OCI-LY1 (cell line): Measurements from ENCODE around the gene IKZF2.

Experiments used
- H2AFZ ChIP-seq: fragments of 200-600 bp; sonication (generic), shearing (Covaris generic); 2 replicates; pipeline ENCODE4 v1.6.0; 2014; ENCODE audit warnings: antibody characterized with exemption, mild to moderate bottlenecking, low read length
- H3F3A ChIP-seq: fragments of 200-600 bp; sonication (generic), shearing (Covaris generic); 2 replicates; pipeline ENCODE4 v1.6.0; 2014; ENCODE audit warnings: mild to moderate bottlenecking, antibody characterized with exemption, low read length, moderate library complexity; ENCODE audit not compliant: insufficient read depth
- H3K27ac ChIP-seq: fragments of 200-600 bp; sonication (generic); 2 replicates; pipeline ENCODE4 v1.5.1; 2014; ENCODE audit warnings: low read length, mixed run types, mild to moderate bottlenecking, low read depth; ENCODE audit not compliant: poor library complexity, severe bottlenecking
- H3K27me3 ChIP-seq: fragments of 200-600 bp; sonication (generic); 2 replicates; pipeline ENCODE4 v1.6.0; 2014; ENCODE audit warnings: antibody characterized with exemption, mild to moderate bottlenecking, low read length, moderate library complexity; ENCODE audit not compliant: insufficient read depth
- H3K36me3 ChIP-seq: fragments of 200-600 bp; sonication (generic); 2 replicates; pipeline ENCODE4 v1.6.1; 2014; ENCODE audit warnings: mild to moderate bottlenecking, antibody characterized with exemption, low read length, moderate library complexity, mixed read lengths; ENCODE audit not compliant: insufficient read depth
- H3K4me1 ChIP-seq: fragments of 200-600 bp; sonication (generic); 2 replicates; pipeline ENCODE4 v1.5.1; 2014; ENCODE audit warnings: mild to moderate bottlenecking, low read length, moderate library complexity; ENCODE audit not compliant: insufficient read depth, severe bottlenecking
- H3K4me2 ChIP-seq: fragments of 200-600 bp; sonication (generic), shearing (Covaris generic); 2 replicates; pipeline ENCODE4 v1.6.1; 2014; ENCODE audit warnings: low read length
- H3K4me3 ChIP-seq: fragments of 200-600 bp; sonication (generic); 2 replicates; pipeline ENCODE4 v1.5.1; 2014; ENCODE audit warnings: low read length, low read depth, mild to moderate bottlenecking, mixed read lengths; ENCODE audit not compliant: poor library complexity, severe bottlenecking
- H3K79me2 ChIP-seq: fragments of 200-600 bp; shearing (Covaris generic); 2 replicates; pipeline ENCODE4 v1.6.1; 2016; ENCODE audit warnings: mixed run types, low read length, mixed read lengths; ENCODE audit not compliant: insufficient read depth
- H3K9ac ChIP-seq: fragments of 200-600 bp; sonication (generic), shearing (Covaris generic); 2 replicates; pipeline ENCODE4 v1.6.1; 2014; ENCODE audit warnings: mild to moderate bottlenecking, low read length, mixed read lengths
- H3K9me2 ChIP-seq: fragments of 200-600 bp; sonication (generic), shearing (Covaris generic); 2 replicates; pipeline ENCODE4 v1.6.1; 2014; ENCODE audit warnings: low read depth, mild to moderate bottlenecking, low read length, mixed read lengths
- H3K9me3 ChIP-seq: fragments of 200-600 bp; shearing (Covaris generic); 2 replicates; pipeline ENCODE4 v1.6.1; 2014; ENCODE audit warnings: low read length, mixed read lengths
- H4K20me1 ChIP-seq: fragments of 200-600 bp; sonication (generic), shearing (Covaris generic); 2 replicates; pipeline ENCODE4 v1.6.0; 2016; ENCODE audit warnings: mild to moderate bottlenecking, low read length; ENCODE audit not compliant: insufficient read depth
- EZH2 ChIP-seq: fragments of 200-600 bp; sonication (generic), shearing (Covaris generic); IDR thresholded peaks from 2 replicates; pipeline ENCODE4 v1.8.0; 2017; ENCODE audit warnings: borderline replicate concordance, mixed run types, mild to moderate bottlenecking, antibody characterized with exemption, low read length, moderate library complexity, mixed read lengths
- TF ChIP-seq, protein P1 (sequence below): fragments of 200-600 bp; sonication (generic), shearing (Covaris generic); IDR thresholded peaks from 2 replicates; pipeline ENCODE4 v1.5.1; 2017; ENCODE audit warnings: mild to moderate bottlenecking, antibody characterized with exemption, low read length, moderate library complexity, mixed read lengths

IKZF2 gene

DNA sequence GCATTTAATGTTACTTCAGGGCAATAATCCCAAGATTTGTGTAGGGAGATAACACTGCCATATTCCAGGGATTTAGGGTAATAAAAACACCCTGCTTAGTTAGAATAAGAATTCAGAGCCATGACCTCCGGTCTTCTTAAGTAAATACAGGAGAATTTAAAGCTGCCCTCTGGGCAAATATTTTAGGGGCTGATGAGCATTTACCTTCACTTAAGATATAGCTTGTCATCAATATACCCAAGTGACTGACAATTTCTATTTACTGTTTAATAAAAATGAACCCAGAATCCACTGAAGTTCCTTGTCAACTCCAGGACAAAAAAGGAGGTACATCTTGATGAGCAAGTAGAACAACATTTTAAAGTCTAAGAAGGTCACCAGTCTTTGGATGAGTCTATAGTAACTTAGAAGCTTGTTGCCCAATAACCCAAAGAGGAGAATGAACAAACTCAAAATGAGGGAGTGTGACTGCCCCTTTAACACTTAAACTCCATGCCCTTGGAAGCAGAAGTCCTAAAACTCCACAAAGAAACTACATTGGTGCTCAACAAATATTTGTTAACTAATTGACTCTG is 24.3 kb upstream of the IKZF2 start:
- Histone ChIP-seq H3K27me3 (no peaks in the 10 kb centered on the region), H2AFZ (peak overlapping the region; percentile 26; the same call in 1 of the 2 replicates), H3K36me3 (0 out of 2 replicates have a peak, but pooled peaks cover 2% of the 10 kb centered on the region), H3K79me2 (no peaks in the 10 kb centered on the region), H3K9ac (no peak overlapping the region), H3K4me1 (peaks cover 35% of the 10 kb centered on the region), H3K9me3 (peaks cover 8% of the 10 kb centered on the region; the same call in 1 of the 2 replicates), H4K20me1 (no peaks in the 10 kb centered on the region), H3K9me2 (no peaks in the 10 kb centered on the region), H3K27ac (no peak overlapping the region), H3K4me2 (no peak overlapping the region), H3F3A (no peaks in the 10 kb centered on the region; the same call in 1 of the 2 replicates), H3K4me3 (no peak overlapping the region)
- TF ChIP-seq EZH2: no peak
- TF ChIP-seq, protein P1, sequence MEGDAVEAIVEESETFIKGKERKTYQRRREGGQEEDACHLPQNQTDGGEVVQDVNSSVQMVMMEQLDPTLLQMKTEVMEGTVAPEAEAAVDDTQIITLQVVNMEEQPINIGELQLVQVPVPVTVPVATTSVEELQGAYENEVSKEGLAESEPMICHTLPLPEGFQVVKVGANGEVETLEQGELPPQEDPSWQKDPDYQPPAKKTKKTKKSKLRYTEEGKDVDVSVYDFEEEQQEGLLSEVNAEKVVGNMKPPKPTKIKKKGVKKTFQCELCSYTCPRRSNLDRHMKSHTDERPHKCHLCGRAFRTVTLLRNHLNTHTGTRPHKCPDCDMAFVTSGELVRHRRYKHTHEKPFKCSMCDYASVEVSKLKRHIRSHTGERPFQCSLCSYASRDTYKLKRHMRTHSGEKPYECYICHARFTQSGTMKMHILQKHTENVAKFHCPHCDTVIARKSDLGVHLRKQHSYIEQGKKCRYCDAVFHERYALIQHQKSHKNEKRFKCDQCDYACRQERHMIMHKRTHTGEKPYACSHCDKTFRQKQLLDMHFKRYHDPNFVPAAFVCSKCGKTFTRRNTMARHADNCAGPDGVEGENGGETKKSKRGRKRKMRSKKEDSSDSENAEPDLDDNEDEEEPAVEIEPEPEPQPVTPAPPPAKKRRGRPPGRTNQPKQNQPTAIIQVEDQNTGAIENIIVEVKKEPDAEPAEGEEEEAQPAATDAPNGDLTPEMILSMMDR: no peak

DNA sequence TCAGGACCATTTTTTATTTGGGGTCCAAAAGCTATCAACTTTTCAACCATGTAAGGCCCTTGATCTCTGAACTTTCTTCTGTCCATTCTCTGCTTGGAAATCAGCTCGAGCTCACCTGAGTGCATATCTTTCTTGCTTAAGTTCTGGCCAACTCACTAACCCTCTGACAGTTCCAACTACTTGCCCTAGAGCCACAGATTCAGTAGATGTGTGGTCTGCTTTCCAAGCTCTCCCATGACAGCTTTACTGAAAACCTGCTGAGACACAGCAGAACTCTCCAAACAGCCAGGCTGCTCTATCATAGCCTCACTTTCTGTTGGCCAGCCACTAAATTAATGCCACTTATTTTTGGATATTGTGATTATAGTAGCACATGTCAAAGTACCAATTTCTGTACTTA is 21.2 kb upstream of the IKZF2 start:
- TF ChIP-seq, protein P1: no peak
- no peak for TF ChIP-seq EZH2
- H3K9ac ChIP-seq: peak overlapping the region; percentile 43
- H4K20me1 ChIP-seq: no peaks in the 10 kb centered on the region
- no peaks in the 10 kb centered on the region for H3K9me2 ChIP-seq
- H3K27ac ChIP-seq: peak overlapping the region; percentile 84
- H3K27me3 ChIP-seq: no peaks in the 10 kb centered on the region
- H2AFZ ChIP-seq: no peak overlapping the region
- H3F3A ChIP-seq: no peaks in the 10 kb centered on the region; the same call in 1 of the 2 replicates
- H3K4me1 ChIP-seq: peaks cover 43% of the 10 kb centered on the region
- H3K9me3 ChIP-seq: peaks cover 11% of the 10 kb centered on the region
- H3K4me3 ChIP-seq: no peak overlapping the region
- 0 out of 2 replicates have a peak, but pooled peaks cover 3% of the 10 kb centered on the region for H3K36me3 ChIP-seq
- no peaks in the 10 kb centered on the region for H3K79me2 ChIP-seq
- 0 out of 2 replicates have a peak overlapping the region, but pooled peaks have one; percentile 3 for H3K4me2 ChIP-seq

GRCh38 chr2:213171147-213171546 is 19.7 kb upstream of the IKZF2 start:
- Histone ChIP-seq H3F3A (no peaks in the 10 kb centered on the region; the same call in 1 of the 2 replicates), H3K79me2 (no peaks in the 10 kb centered on the region), H3K9ac (no peak overlapping the region; the same call in 1 of the 2 replicates), H3K27ac (peak overlapping the region; percentile 84), H3K4me2 (peak overlapping the region; percentile 3; the same call in 1 of the 2 replicates), H3K36me3 (0 out of 2 replicates have a peak, but pooled peaks cover 3% of the 10 kb centered on the region), H3K27me3 (no peaks in the 10 kb centered on the region), H4K20me1 (no peaks in the 10 kb centered on the region), H3K4me1 (peaks cover 58% of the 10 kb centered on the region), H3K9me2 (no peaks in the 10 kb centered on the region), H3K9me3 (peaks cover 6% of the 10 kb centered on the region; the same call in 1 of the 2 replicates), H2AFZ (no peak overlapping the region), H3K4me3 (no peak overlapping the region)
- no peak for TF ChIP-seq EZH2
- TF ChIP-seq, protein P1: no peak
